SH-SY5Y (cell line): ENCODE measurements around the gene CHRD.

ENCODE experiments used
- GATA2 ChIP-seq: IDR thresholded peaks from 2 replicates; pipeline ENCODE4 v1.6.1; 2011; ENCODE audit warnings: mild to moderate bottlenecking, low read depth, low read length
- GATA3 ChIP-seq: IDR thresholded peaks from 2 replicates; pipeline ENCODE4 v1.6.1; 2011; ENCODE audit warnings: low read depth, mild to moderate bottlenecking, low read length, moderate library complexity

- no peak for TF ChIP-seq GATA2
- TF ChIP-seq GATA3, result no peak
Observed at GRCh38 chr3:184377374-184377773, 2.5 kb upstream of the CHRD start.
